Measurements from ENCODE around the gene COX7A2L.
"Not testable (repeated sequence)": the region's sequence is repeated elsewhere in the genome, so short reads cannot be mapped to it uniquely, and the experiment has no call there.

The COX7A2L gene

GRCh38 chr2:42353792-42354429 lies 7.1 kb downstream of the COX7A2L start:
- peaks cover 14% of the 10 kb centered on the region for H3K36me3 Mint-ChIP-seq
- H3K27ac Mint-ChIP-seq, result peak overlapping the region; percentile 69
- peaks cover 69% of the 10 kb centered on the region for H3K4me1 Mint-ChIP-seq (ENCODE audit: low read depth)
- no peaks in the 10 kb centered on the region for H3K9me3 Mint-ChIP-seq (ENCODE audit: low read depth)
- H3K27me3 Mint-ChIP-seq, result no peaks in the 10 kb centered on the region
- H3K4me3 Mint-ChIP-seq, result peak overlapping the region; percentile 30

DNA sequence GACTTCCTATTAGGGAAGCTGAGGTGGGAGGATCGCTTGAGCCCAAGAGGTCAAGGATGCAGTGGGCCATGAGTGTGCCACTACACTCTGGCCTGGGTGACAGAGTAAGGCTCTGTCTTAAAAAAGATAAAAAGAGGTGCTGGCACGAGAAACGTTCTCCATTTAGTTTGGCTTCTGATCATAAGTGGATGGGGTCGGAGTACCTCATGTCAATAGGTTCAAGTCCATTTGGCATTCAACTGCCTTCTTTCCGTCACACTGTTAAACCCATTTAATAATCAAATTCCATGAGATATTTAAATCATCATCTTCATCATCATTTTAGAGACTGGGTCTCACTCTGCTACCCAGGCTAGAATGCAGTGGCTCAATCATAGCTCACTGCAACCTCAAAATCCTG lies 9.2 kb downstream of the COX7A2L start:
- H3K4me1 Mint-ChIP-seq (ENCODE audit: low read depth), result peaks cover 56% of the 10 kb centered on the region
- H3K27ac Mint-ChIP-seq, result no peak overlapping the region
- no peaks in the 10 kb centered on the region for H3K9me3 Mint-ChIP-seq (ENCODE audit: low read depth)
- no peak overlapping the region for H3K4me3 Mint-ChIP-seq
- no peaks in the 10 kb centered on the region for H3K27me3 Mint-ChIP-seq
- peaks cover 19% of the 10 kb centered on the region for H3K36me3 Mint-ChIP-seq

- no peak overlapping the region for H3K4me3 Mint-ChIP-seq
- no peaks in the 10 kb centered on the region for H3K9me3 Mint-ChIP-seq (ENCODE audit: low read depth)
- peaks cover 49% of the 10 kb centered on the region for H3K4me1 Mint-ChIP-seq (ENCODE audit: low read depth)
- no peaks in the 10 kb centered on the region for H3K27me3 Mint-ChIP-seq
- no peak overlapping the region for H3K27ac Mint-ChIP-seq
- peaks cover 16% of the 10 kb centered on the region for H3K36me3 Mint-ChIP-seq
Observed at GRCh38 chr2:42350434-42351063, 10.5 kb downstream of the COX7A2L start.

GRCh38 chr2:42348113-42348805 lies 12.8 kb downstream of the COX7A2L start:
- peaks cover 35% of the 10 kb centered on the region for H3K4me1 Mint-ChIP-seq (ENCODE audit: low read depth)
- peaks cover 20% of the 10 kb centered on the region for H3K36me3 Mint-ChIP-seq
- H3K27me3 Mint-ChIP-seq, result no peaks in the 10 kb centered on the region
- no peaks in the 10 kb centered on the region for H3K9me3 Mint-ChIP-seq (ENCODE audit: low read depth)
- H3K4me3 Mint-ChIP-seq, result no peak overlapping the region
- no peak overlapping the region for H3K27ac Mint-ChIP-seq

GRCh38 chr2:42347518-42347917 lies 13.5 kb downstream of the COX7A2L start:
- peaks cover 20% of the 10 kb centered on the region for H3K36me3 Mint-ChIP-seq
- not testable (repeated sequence) for H3K27me3 Mint-ChIP-seq

GRCh38 chr2:42346856-42347255 lies 14.2 kb downstream of the COX7A2L start:
- H3K4me3 Mint-ChIP-seq; H3K27ac Mint-ChIP-seq; H3K27me3 Mint-ChIP-seq; H3K9me3 Mint-ChIP-seq (ENCODE audit: low read depth): not testable (repeated sequence)
- Mint-ChIP-seq H3K36me3 (peaks cover 20% of the 10 kb centered on the region), H3K4me1 (ENCODE audit: low read depth) (peaks cover 36% of the 10 kb centered on the region)

More at GRCh38 chr2:42347518-42347917, 13.5 kb downstream of the COX7A2L start:
- H3K27ac Mint-ChIP-seq; H3K9me3 Mint-ChIP-seq (ENCODE audit: low read depth); H3K4me3 Mint-ChIP-seq: not testable (repeated sequence)
- H3K4me1 Mint-ChIP-seq (ENCODE audit: low read depth), result peaks cover 33% of the 10 kb centered on the region

GRCh38 chr2:42345986-42346385 lies 15.0 kb downstream of the COX7A2L start:
- no peak overlapping the region for H3K27ac Mint-ChIP-seq
- peaks cover 20% of the 10 kb centered on the region for H3K36me3 Mint-ChIP-seq
- peaks cover 42% of the 10 kb centered on the region for H3K4me1 Mint-ChIP-seq (ENCODE audit: low read depth)
- no peaks in the 10 kb centered on the region for H3K9me3 Mint-ChIP-seq (ENCODE audit: low read depth)
- no peaks in the 10 kb centered on the region for H3K27me3 Mint-ChIP-seq
- H3K4me3 Mint-ChIP-seq, result no peak overlapping the region

GRCh38 chr2:42342795-42343241 lies 18.2 kb downstream of the COX7A2L start:
- Mint-ChIP-seq H3K27ac (peak overlapping the region; percentile 88), H3K9me3 (ENCODE audit: low read depth) (no peaks in the 10 kb centered on the region), H3K36me3 (peaks cover 20% of the 10 kb centered on the region), H3K4me3 (peak overlapping the region; percentile 10), H3K4me1 (ENCODE audit: low read depth) (peaks cover 37% of the 10 kb centered on the region), H3K27me3 (no peaks in the 10 kb centered on the region)

DNA sequence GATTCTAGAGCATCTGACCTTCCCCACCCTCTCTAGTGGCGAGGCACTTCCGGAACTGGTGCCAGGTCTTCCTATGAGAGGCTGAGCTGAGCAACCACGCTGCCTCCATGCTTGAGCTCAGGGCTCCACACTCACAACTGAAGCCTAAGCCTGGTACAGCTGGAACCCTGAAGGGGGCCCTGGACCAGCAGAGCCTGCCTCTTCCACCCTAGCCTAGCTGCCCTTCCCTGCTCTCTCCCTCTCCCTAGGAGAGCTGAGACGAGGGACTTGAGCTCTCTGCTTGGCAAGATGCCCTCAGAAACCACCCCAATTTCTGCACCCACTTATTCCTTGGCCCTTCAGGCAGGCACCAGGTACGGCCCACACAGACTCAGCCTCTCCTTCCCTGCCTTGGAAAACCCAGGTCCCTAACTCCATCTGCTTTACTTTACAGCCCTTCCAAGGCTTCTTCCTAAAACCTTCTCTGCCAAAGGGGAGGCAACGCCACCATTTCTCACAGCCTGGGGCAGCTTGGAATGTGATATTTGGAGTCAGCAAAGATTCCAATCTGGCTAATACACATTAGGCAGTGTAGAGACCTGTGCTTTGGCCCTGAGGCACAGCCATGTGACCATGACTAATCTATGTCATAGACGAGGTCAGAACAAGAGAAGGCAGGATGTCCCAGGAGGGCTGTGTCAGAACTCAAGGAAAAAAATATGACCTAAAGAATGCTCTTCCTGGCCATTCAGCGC lies 18.8 kb downstream of the COX7A2L start:
- Mint-ChIP-seq H3K36me3 (peaks cover 23% of the 10 kb centered on the region), H3K4me1 (ENCODE audit: low read depth) (peaks cover 35% of the 10 kb centered on the region), H3K27ac (peak overlapping the region; percentile 88), H3K27me3 (no peaks in the 10 kb centered on the region), H3K4me3 (peak overlapping the region; percentile 21), H3K9me3 (ENCODE audit: low read depth) (no peaks in the 10 kb centered on the region)

DNA sequence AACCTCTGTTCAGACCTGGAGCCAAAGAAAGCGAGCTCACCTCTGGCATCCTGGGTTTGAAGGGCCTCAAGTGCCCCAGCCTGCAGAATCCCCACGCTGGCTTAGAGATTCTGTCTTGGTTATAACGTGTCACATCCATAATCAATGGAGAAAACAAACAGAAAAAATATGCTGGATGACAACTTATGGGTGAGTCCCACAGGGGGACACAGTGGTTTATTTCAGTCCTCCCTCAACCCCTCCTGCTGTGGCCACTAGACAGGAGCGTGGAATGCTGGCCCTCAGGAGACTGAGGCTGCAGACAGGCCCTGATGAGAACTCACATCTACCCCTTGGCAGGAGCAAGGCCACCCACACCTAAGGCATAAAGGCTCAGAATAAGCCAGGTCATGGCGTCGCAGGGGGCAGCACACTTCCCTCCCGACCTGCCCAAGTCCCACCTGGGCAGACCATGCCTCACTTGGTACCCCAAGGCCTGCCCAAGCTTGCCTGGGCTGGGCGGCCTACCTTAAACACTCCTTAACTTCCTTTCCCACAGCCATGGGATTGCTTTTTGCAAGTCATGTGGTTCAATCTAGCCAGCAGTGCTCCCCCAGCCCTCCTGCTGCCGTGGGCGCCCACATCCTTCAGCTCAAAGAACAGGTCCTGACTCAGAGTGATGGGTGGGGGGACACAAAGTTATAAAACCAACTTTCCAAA lies 19.9 kb downstream of the COX7A2L start:
- H3K4me1 Mint-ChIP-seq (ENCODE audit: low read depth), result peaks cover 35% of the 10 kb centered on the region
- H3K27ac Mint-ChIP-seq, result peak overlapping the region; percentile 77
- no peaks in the 10 kb centered on the region for H3K9me3 Mint-ChIP-seq (ENCODE audit: low read depth)
- H3K27me3 Mint-ChIP-seq, result no peaks in the 10 kb centered on the region
- no peak overlapping the region for H3K4me3 Mint-ChIP-seq
- peaks cover 26% of the 10 kb centered on the region for H3K36me3 Mint-ChIP-seq

- peaks cover 34% of the 10 kb centered on the region for H3K4me1 Mint-ChIP-seq (ENCODE audit: low read depth)
- peak overlapping the region; percentile 59 for H3K27ac Mint-ChIP-seq
- peaks cover 32% of the 10 kb centered on the region for H3K36me3 Mint-ChIP-seq
- no peaks in the 10 kb centered on the region for H3K27me3 Mint-ChIP-seq
- no peaks in the 10 kb centered on the region for H3K9me3 Mint-ChIP-seq (ENCODE audit: low read depth)
- no peak overlapping the region for H3K4me3 Mint-ChIP-seq
Observed at GRCh38 chr2:42340045-42340937, 20.7 kb downstream of the COX7A2L start.

DNA sequence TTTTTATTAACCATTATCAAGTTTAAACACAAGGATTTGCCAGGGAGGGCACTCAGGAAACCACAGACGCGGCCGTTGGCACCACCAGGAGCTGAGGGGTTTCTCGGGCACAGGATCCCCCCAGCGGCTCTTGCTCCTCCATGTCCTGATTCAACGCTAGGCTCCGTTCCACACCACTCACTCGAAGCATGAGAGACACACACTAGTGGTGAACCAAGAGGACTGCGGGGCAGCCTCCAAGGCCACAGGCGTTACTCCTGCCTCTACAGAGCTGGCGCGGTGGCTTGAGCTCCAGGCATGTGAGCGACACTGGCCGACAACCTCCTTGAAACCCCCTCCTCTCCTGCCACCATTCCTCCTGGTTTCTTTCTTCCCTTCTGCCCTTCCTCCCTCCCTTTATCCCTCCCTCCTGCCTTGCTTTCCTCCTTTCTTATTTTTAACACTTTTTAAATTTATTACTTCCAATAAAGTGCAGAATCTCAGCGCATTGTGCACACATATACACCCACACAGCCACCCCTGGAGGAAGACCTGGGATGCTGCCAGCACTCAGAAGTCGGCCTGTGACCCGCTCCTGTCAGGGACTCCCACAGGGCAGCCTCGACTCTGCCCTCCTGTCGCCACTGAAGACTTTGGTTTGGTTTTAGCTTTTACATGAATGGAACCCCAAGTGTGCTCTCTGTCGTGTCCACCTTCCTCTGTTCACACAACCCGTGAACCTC lies 21.7 kb downstream of the COX7A2L start:
- no peak overlapping the region for H3K4me3 Mint-ChIP-seq
- H3K27me3 Mint-ChIP-seq, result no peaks in the 10 kb centered on the region
- peaks cover 34% of the 10 kb centered on the region for H3K4me1 Mint-ChIP-seq (ENCODE audit: low read depth)
- H3K27ac Mint-ChIP-seq, result no peak overlapping the region
- H3K9me3 Mint-ChIP-seq (ENCODE audit: low read depth), result no peaks in the 10 kb centered on the region
- H3K36me3 Mint-ChIP-seq, result peaks cover 32% of the 10 kb centered on the region

DNA sequence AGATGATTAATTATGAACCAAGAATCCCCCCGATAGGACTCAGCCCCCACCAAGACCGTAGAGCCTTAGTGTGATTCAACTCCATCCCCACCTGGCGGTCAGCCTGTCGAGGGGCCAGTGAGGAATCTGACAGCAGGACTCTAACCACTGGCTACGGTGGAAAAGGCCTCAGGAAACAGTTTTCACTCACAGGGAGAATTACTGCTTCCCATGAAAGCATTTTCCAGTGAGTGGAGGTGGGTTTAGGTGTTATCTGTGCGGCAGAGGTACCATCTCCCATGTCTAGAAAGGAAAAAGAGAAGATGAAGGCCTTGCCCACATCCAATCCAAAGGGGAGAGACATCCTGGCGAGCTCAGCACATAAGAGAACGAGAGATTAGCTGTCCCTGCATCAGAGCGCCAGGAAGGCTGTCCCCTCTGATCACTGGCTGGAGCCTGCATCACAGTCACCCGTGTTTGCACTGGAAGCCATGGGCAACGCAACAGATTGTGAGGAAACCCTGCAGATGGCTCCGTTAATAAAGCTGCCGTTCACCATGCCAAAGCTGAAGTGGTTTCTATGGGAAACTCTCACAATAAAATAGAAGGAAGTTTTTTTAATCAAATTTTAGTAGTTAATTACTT lies 22.3 kb downstream of the COX7A2L start:
- no peaks in the 10 kb centered on the region for H3K9me3 Mint-ChIP-seq (ENCODE audit: low read depth)
- H3K27me3 Mint-ChIP-seq, result no peaks in the 10 kb centered on the region
- H3K36me3 Mint-ChIP-seq, result peaks cover 31% of the 10 kb centered on the region
- H3K4me3 Mint-ChIP-seq, result no peak overlapping the region
- no peak overlapping the region for H3K27ac Mint-ChIP-seq
- peaks cover 33% of the 10 kb centered on the region for H3K4me1 Mint-ChIP-seq (ENCODE audit: low read depth)
